Measurements from ENCODE around the gene L1CAM.

The L1CAM gene

DNA sequence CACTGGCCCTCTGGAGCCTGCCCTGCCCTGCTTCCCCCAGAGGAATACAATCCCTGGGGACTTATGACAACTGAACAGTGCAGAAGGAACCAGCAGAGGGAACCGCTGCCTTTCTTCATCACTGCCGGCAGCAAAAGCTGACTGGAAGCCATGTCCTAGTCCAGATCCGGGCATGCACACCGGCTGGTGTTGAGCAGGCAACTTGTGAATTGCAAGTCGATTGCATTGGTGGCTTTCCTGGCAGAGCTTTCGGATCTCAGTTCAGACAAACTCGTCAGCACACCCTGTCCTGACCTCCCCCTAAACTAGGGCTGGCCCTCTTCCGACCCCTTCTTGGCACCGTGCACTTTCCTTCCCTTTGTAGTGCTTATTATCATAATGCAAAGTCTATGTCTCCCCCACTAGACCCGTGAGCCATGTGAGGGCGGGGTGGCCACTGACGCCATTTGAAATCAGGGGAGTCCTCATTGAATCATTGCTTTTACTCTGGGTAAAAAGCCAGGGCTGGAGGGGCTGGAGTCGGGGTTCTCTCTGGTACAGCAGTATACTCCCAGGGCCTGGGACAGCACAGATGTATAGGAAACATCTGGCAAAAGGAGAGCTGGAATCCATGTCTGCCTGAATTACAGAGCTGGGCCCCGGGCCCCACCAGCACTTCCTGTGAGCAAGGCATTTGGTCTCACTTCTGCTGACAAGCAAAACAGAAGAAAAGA lies 38.3 kb upstream of the L1CAM start:
- Histone ChIP-seq H3K27ac (ENCODE audit: low read depth, low read length) (no peak overlapping the region), H3K9ac (ENCODE audit: low read length) (peak overlapping the region; percentile 27), H3K36me3 (ENCODE audit: control insufficient read depth, insufficient read depth, low read length) (peaks cover 17% of the 10 kb centered on the region), H3K4me1 (ENCODE audit: control insufficient read depth, insufficient read depth, low read length) (peaks cover 40% of the 10 kb centered on the region), H3K27me3 (ENCODE audit: control insufficient read depth, insufficient read depth, low read length) (no peaks in the 10 kb centered on the region), H3K4me3 (ENCODE audit: low read depth, low read length) (no peak overlapping the region), H3K9me3 (ENCODE audit: control insufficient read depth, insufficient read depth, low read depth, low read length) (peaks cover 10% of the 10 kb centered on the region; the same call in 1 of the 2 replicates)

DNA sequence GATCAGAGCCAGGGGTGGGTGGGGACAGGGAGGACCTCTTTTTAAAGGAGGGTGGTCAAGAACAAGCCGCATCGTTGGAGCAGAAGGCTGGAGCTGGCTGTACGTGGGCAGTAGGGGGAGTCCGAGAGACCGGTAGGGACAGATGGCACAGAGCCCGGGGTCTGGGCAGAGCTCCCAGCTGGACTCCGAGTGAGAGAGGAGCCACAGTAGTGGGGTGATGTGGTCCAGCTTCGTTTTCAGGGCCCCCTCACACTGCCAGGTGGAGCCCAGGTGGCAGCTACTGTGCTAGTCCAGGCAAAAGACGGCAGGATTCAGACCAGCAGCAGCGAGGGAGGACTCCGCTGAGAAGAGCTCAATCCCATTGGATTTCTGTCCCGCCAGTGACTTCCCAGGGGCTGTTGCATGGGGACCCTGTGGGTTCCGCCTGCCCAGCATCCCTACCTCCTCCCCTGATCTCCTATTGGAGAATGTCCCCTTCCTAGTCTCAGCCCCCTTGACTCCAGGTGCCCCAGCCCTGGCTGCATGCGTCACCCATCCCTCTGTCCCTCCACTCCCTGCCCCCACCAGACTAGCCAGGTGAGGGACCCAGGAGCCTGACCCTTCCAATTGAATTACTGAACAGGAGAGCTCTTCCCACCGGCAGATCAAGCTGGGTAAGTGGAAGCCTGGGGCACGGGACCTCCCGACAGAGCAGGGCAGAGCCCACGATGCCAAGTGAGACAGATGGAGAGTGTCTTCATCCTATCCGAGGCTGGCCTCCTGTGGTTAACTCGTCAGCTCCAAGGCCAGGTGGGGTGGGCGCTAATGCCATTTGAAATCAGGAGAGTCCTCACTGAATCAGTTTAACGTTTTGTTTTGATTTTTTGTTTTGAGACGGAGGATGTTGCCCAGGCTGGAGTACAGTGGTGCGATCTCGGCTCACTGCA lies 37.2 kb upstream of the L1CAM start:
- Histone ChIP-seq H3K9me3 (ENCODE audit: control insufficient read depth, insufficient read depth, low read depth, low read length) (peaks cover 18% of the 10 kb centered on the region; the same call in 1 of the 2 replicates), H3K4me1 (ENCODE audit: control insufficient read depth, insufficient read depth, low read length) (peaks cover 40% of the 10 kb centered on the region), H3K4me3 (ENCODE audit: low read depth, low read length) (no peak overlapping the region), H3K27me3 (ENCODE audit: control insufficient read depth, insufficient read depth, low read length) (no peaks in the 10 kb centered on the region), H3K36me3 (ENCODE audit: control insufficient read depth, insufficient read depth, low read length) (peaks cover 24% of the 10 kb centered on the region), H3K9ac (ENCODE audit: low read length) (no peak overlapping the region), H3K27ac (ENCODE audit: low read depth, low read length) (no peak overlapping the region)

GRCh38 chrX:153921511-153922446 lies 35.8 kb upstream of the L1CAM start:
- peaks cover 33% of the 10 kb centered on the region; the same call in 1 of the 2 replicates for H3K4me1 ChIP-seq (ENCODE audit: control insufficient read depth, insufficient read depth, low read length)
- no peak overlapping the region for H3K27ac ChIP-seq (ENCODE audit: low read depth, low read length)
- H3K9ac ChIP-seq (ENCODE audit: low read length), result no peak overlapping the region
- H3K9me3 ChIP-seq (ENCODE audit: control insufficient read depth, insufficient read depth, low read depth, low read length), result peaks cover 21% of the 10 kb centered on the region; the same call in 1 of the 2 replicates
- no peak overlapping the region for H3K4me3 ChIP-seq (ENCODE audit: low read depth, low read length)
- H3K36me3 ChIP-seq (ENCODE audit: control insufficient read depth, insufficient read depth, low read length), result peaks cover 32% of the 10 kb centered on the region
- no peaks in the 10 kb centered on the region for H3K27me3 ChIP-seq (ENCODE audit: control insufficient read depth, insufficient read depth, low read length)

DNA sequence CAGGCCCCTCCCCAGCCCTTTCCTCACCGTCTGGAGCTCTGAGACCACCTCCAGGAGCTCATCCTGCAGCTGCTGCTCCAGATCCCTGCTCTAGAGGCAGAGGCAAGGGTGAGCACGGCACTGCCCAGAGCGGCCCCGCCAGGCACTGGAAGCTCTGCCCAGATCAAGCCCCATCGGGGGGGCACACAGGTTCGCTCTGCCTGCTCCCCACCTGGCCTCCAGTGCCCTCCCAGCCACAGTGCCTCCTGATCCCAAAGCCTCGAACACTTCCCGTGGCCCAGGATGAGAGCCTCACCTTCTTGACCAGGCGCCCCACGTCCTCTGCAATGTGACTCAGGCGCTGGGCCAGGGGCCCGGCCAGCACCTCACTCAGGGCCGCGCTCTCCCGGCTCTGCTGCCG lies 35.1 kb upstream of the L1CAM start:
- no peak overlapping the region for H3K9ac ChIP-seq (ENCODE audit: low read length)
- H3K27ac ChIP-seq (ENCODE audit: low read depth, low read length), result no peak overlapping the region
- no peaks in the 10 kb centered on the region for H3K27me3 ChIP-seq (ENCODE audit: control insufficient read depth, insufficient read depth, low read length)
- H3K9me3 ChIP-seq (ENCODE audit: control insufficient read depth, insufficient read depth, low read depth, low read length), result peaks cover 21% of the 10 kb centered on the region; the same call in 1 of the 2 replicates
- H3K4me3 ChIP-seq (ENCODE audit: low read depth, low read length), result no peak overlapping the region
- H3K4me1 ChIP-seq (ENCODE audit: control insufficient read depth, insufficient read depth, low read length), result peaks cover 28% of the 10 kb centered on the region; the same call in 1 of the 2 replicates
- peaks cover 32% of the 10 kb centered on the region for H3K36me3 ChIP-seq (ENCODE audit: control insufficient read depth, insufficient read depth, low read length)

DNA sequence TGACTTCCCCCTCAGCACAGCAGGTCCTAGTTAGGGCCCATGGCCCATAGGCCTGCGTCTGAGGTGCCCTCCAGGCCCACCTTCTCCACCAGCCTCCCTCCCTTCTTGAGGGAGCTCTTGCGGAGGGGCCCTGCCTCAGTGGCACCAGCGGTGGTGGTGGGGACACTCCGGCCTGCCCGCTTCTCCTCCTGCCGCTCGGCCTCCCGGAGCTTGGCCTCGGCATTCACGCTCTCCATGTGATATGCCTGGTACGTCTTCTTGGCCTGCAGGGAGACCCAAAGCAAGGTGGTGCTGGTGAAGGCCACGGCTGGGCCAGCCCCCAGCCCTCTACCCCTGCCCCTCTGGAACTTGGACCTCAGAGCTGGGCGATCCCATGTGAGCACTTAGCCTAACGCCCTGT lies 34.6 kb upstream of the L1CAM start:
- peaks cover 21% of the 10 kb centered on the region; the same call in 1 of the 2 replicates for H3K9me3 ChIP-seq (ENCODE audit: control insufficient read depth, insufficient read depth, low read depth, low read length)
- no peak overlapping the region for H3K4me3 ChIP-seq (ENCODE audit: low read depth, low read length)
- H3K27ac ChIP-seq (ENCODE audit: low read depth, low read length), result no peak overlapping the region
- peaks cover 26% of the 10 kb centered on the region; the same call in 1 of the 2 replicates for H3K4me1 ChIP-seq (ENCODE audit: control insufficient read depth, insufficient read depth, low read length)
- no peaks in the 10 kb centered on the region for H3K27me3 ChIP-seq (ENCODE audit: control insufficient read depth, insufficient read depth, low read length)
- peaks cover 32% of the 10 kb centered on the region for H3K36me3 ChIP-seq (ENCODE audit: control insufficient read depth, insufficient read depth, low read length)
- no peak overlapping the region for H3K9ac ChIP-seq (ENCODE audit: low read length)

- Histone ChIP-seq H3K9me3 (ENCODE audit: control insufficient read depth, insufficient read depth, low read depth, low read length) (peaks cover 21% of the 10 kb centered on the region; the same call in 1 of the 2 replicates), H3K9ac (ENCODE audit: low read length) (no peak overlapping the region), H3K4me1 (ENCODE audit: control insufficient read depth, insufficient read depth, low read length) (peaks cover 13% of the 10 kb centered on the region; the same call in 1 of the 2 replicates), H3K27me3 (ENCODE audit: control insufficient read depth, insufficient read depth, low read length) (no peaks in the 10 kb centered on the region), H3K4me3 (ENCODE audit: low read depth, low read length) (no peak overlapping the region), H3K27ac (ENCODE audit: low read depth, low read length) (no peak overlapping the region), H3K36me3 (ENCODE audit: control insufficient read depth, insufficient read depth, low read length) (peaks cover 35% of the 10 kb centered on the region)
These were observed 33.3 kb upstream of the L1CAM start for GRCh38 chrX:153919281-153919680.

GRCh38 chrX:153917869-153918268 lies 31.9 kb upstream of the L1CAM start:
- H3K9ac ChIP-seq (ENCODE audit: low read length), result no peak overlapping the region
- no peaks in the 10 kb centered on the region for H3K27me3 ChIP-seq (ENCODE audit: control insufficient read depth, insufficient read depth, low read length)
- no peak overlapping the region for H3K27ac ChIP-seq (ENCODE audit: low read depth, low read length)
- H3K4me1 ChIP-seq (ENCODE audit: control insufficient read depth, insufficient read depth, low read length), result peaks cover 13% of the 10 kb centered on the region; the same call in 1 of the 2 replicates
- H3K9me3 ChIP-seq (ENCODE audit: control insufficient read depth, insufficient read depth, low read depth, low read length), result peaks cover 25% of the 10 kb centered on the region; the same call in 1 of the 2 replicates
- H3K36me3 ChIP-seq (ENCODE audit: control insufficient read depth, insufficient read depth, low read length), result peaks cover 40% of the 10 kb centered on the region
- no peak overlapping the region for H3K4me3 ChIP-seq (ENCODE audit: low read depth, low read length)

DNA sequence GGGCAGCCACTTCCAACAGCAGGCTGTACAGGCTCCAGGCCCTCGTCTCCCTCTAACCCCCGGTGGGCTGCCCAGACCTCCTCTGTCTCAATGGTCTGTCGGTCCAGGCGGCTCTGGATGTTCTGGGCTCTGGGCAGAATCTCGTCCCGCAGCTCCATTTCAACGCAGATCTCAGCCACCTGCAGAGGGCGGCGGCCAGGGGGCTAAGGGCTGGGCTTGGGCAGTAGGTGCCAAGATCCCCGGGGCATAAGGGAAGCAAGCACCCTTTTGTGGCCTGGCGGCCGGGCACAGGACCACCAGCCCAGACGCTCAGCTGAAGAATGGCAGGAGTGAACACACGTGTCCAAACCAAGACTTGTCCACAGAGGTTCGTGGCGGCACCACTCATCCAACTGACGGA lies 27.7 kb upstream of the L1CAM start:
- Histone ChIP-seq H3K4me3 (ENCODE audit: low read depth, low read length) (no peak overlapping the region), H3K9me3 (ENCODE audit: control insufficient read depth, insufficient read depth, low read depth, low read length) (peaks cover 12% of the 10 kb centered on the region; the same call in 1 of the 2 replicates), H3K9ac (ENCODE audit: low read length) (no peak overlapping the region), H3K4me1 (ENCODE audit: control insufficient read depth, insufficient read depth, low read length) (peaks cover 10% of the 10 kb centered on the region; the same call in 1 of the 2 replicates), H3K27ac (ENCODE audit: low read depth, low read length) (no peak overlapping the region), H3K27me3 (ENCODE audit: control insufficient read depth, insufficient read depth, low read length) (no peaks in the 10 kb centered on the region), H3K36me3 (ENCODE audit: control insufficient read depth, insufficient read depth, low read length) (peaks cover 24% of the 10 kb centered on the region)

DNA sequence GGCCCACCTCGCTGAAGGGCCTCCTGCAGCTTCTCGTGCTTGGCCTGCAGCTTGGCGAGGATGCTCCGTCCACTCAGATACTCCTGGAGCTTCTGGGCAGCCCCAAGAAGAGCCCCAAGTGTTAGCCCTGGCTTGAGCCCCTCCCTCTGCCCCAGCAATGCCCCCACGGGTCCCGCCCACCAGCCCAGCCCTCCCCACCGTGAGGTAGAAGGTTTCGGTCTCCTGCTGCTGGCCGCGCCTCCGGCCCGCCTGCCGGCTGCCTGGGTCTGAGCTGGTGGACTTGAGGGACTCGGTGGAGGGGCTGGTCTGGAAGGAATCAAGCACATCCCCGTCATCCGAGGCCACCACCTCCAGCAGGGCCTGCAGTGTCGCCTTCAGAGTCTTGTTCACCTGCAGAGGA lies 27.2 kb upstream of the L1CAM start:
- peaks cover 12% of the 10 kb centered on the region; the same call in 1 of the 2 replicates for H3K9me3 ChIP-seq (ENCODE audit: control insufficient read depth, insufficient read depth, low read depth, low read length)
- H3K36me3 ChIP-seq (ENCODE audit: control insufficient read depth, insufficient read depth, low read length), result peaks cover 20% of the 10 kb centered on the region
- H3K4me1 ChIP-seq (ENCODE audit: control insufficient read depth, insufficient read depth, low read length), result peaks cover 10% of the 10 kb centered on the region; the same call in 1 of the 2 replicates
- H3K9ac ChIP-seq (ENCODE audit: low read length), result no peak overlapping the region
- no peak overlapping the region for H3K27ac ChIP-seq (ENCODE audit: low read depth, low read length)
- no peak overlapping the region for H3K4me3 ChIP-seq (ENCODE audit: low read depth, low read length)
- no peaks in the 10 kb centered on the region for H3K27me3 ChIP-seq (ENCODE audit: control insufficient read depth, insufficient read depth, low read length)

GRCh38 chrX:153911798-153912197 lies 25.8 kb upstream of the L1CAM start:
- peaks cover 12% of the 10 kb centered on the region; the same call in 1 of the 2 replicates for H3K36me3 ChIP-seq (ENCODE audit: control insufficient read depth, insufficient read depth, low read length)
- no peak overlapping the region for H3K4me3 ChIP-seq (ENCODE audit: low read depth, low read length)
- H3K27ac ChIP-seq (ENCODE audit: low read depth, low read length), result no peak overlapping the region
- H3K9me3 ChIP-seq (ENCODE audit: control insufficient read depth, insufficient read depth, low read depth, low read length), result peaks cover 9% of the 10 kb centered on the region; the same call in 1 of the 2 replicates
- peaks cover 10% of the 10 kb centered on the region; the same call in 1 of the 2 replicates for H3K4me1 ChIP-seq (ENCODE audit: control insufficient read depth, insufficient read depth, low read length)
- H3K27me3 ChIP-seq (ENCODE audit: control insufficient read depth, insufficient read depth, low read length), result no peaks in the 10 kb centered on the region
- no peak overlapping the region for H3K9ac ChIP-seq (ENCODE audit: low read length)

Data from HUES6 (cell line).